Vagina (tissue), 2 donors: ENCODE data around the gene HOXB5. TPM values are rescaled to one million over a fixed set of nuclear protein-coding genes. Genes with fewer than 3 reads are reported as not detected.

Source experiments
- DNase-seq, 2 donors: peaks; one replicate each; pipeline ENCODE4 v3.0.0-alpha.2; 2017; ENCODE audit errors: extremely low spot score in 2 of 2
- H3K27ac ChIP-seq: fragments of 200-600 bp; sonication (generic); one replicate; pipeline ENCODE4 v1.5.1; 2019
- H3K27me3 ChIP-seq: fragments of 200-600 bp; sonication (generic); one replicate; pipeline ENCODE4 v1.5.1; 2019
- H3K36me3 ChIP-seq, 2 donors: fragments of 200-600 bp; sonication (generic); one replicate each; pipeline ENCODE4 v1.5.1; 2017 to 2019
- H3K4me1 ChIP-seq: fragments of 200-600 bp; sonication (generic); one replicate; pipeline ENCODE4 v1.5.1; 2019
- H3K4me3 ChIP-seq, 2 donors: fragments of 200-600 bp; sonication (generic); 1 replicate in 1 of 2; 2 replicates in 1 of 2; pipeline ENCODE4 v1.5.1; 2016 to 2019
- H3K9me3 ChIP-seq: fragments of 200-600 bp; sonication (generic); one replicate; pipeline ENCODE4 v1.5.1; 2019
- POLR2A ChIP-seq, 2 donors: fragments of 450-650 bp; IDR thresholded peaks; one replicate each; pipeline ENCODE4 v1.6.1; 2017; ENCODE audit warnings: antibody characterized with exemption in 2 of 2, mild to moderate bottlenecking in 2 of 2, moderate library complexity in 2 of 2
- POLR2AphosphoS5 ChIP-seq, 2 donors: sonication (generic); formaldehyde crosslinking; IDR thresholded peaks; one replicate each; pipeline ENCODE4 v1.9.0; 2017; ENCODE audit warnings: antibody characterized with exemption in 2 of 2, mild to moderate bottlenecking in 2 of 2, low read depth in 1 of 2; ENCODE audit not compliant: insufficient read depth in 1 of 2
- intact Hi-C: fragments of 100-400 bp; cut with DNase I; formaldehyde crosslinking; loops from one replicate; pipeline ENCODE4 v1.15.1; 2023
- total RNA-seq: library from RNA; depleted of rRNA; stranded (reverse); fragments of >200 nt; gene quantifications from one replicate; pipeline ENCODE4 v1.2.3, GENCODE V29; 2016
- TF ChIP-seq, protein P1 (sequence below), 3 experiments: fragments of 450-650 bp in 2 of 3; fragments of 200-600 bp in 1 of 3; sonication (generic) in 1 of 3; IDR thresholded peaks; one replicate each; pipeline ENCODE4 v1.5.1; 2017 to 2019; ENCODE audit warnings: antibody characterized with exemption in 3 of 3, mild to moderate bottlenecking in 2 of 3, moderate library complexity in 2 of 3

HOXB5 gene
- total RNA-seq, 1 donor from 2014 or later = 0.74 TPM

DNA sequence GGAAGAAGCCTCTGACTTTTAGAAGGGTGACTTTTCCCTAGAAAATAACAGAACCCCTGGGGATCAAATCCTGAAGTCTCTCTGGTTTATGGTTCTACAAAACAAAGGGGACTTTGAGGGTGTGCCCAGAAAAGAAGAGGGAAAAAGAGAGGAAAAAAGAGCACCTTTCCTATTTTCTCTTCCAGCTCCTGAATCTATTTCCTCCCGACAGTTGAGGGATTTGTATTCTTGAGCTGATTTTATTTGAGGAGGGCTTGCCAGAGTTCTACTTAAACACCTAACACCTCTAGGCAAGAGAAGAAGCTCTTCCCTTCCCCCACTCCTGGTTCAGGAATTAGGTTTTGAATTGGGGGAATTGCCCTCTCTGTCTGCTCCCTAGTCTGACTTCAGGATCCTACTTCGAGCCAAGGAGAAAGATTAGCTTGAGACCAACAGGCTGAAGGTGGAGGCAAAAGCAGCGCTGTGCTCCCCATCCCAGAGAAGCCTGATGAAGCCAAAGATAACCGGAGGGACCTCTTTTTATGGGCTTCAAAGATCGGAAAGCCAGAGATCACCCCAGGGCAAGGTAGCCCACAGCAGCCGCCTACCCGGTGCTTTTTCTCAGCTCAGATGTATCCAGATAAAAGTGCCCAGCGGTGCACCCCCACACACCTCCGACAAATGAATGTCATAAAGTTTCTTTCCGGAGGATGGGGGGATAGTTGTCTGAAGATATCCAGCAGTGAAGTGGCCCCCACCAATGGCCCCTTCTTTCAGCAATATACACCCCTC is 4.3 kb downstream of the HOXB5 start:
- H3K27ac ChIP-seq = no peak overlapping the region
- H3K27me3 ChIP-seq = peaks cover 6% of the 10 kb centered on the region

DNA sequence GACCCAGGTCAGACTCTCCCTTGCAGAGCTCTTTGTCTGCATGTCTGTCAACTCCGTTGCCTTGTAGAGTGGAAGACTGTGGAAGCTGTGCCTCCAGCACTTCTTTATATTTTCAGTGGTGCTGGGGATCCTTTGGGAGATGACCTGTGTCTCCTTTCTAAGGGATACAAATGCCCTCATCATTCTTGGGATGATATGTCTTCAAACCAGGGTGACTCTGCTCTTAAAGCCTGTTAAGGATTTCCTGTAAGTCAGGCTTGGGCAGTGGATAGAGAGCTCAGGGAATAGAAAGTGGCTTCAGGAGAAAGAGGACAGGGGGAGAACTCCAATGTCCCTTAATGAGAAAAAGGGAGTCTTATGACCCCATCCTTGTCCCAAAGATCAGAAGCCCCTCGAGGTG is 5.1 kb downstream of the HOXB5 start:
- TF ChIP-seq, protein P1, sequence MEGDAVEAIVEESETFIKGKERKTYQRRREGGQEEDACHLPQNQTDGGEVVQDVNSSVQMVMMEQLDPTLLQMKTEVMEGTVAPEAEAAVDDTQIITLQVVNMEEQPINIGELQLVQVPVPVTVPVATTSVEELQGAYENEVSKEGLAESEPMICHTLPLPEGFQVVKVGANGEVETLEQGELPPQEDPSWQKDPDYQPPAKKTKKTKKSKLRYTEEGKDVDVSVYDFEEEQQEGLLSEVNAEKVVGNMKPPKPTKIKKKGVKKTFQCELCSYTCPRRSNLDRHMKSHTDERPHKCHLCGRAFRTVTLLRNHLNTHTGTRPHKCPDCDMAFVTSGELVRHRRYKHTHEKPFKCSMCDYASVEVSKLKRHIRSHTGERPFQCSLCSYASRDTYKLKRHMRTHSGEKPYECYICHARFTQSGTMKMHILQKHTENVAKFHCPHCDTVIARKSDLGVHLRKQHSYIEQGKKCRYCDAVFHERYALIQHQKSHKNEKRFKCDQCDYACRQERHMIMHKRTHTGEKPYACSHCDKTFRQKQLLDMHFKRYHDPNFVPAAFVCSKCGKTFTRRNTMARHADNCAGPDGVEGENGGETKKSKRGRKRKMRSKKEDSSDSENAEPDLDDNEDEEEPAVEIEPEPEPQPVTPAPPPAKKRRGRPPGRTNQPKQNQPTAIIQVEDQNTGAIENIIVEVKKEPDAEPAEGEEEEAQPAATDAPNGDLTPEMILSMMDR (IDR thresholded peaks at IDR 0.05) = no peak
- TF ChIP-seq POLR2AphosphoS5 (IDR thresholded peaks at IDR 0.05; ENCODE audit: insufficient read depth in 1 of 2, low read depth in 1 of 2) (no peak), POLR2A (IDR thresholded peaks at IDR 0.05) (no peak)
- no peaks in the 10 kb centered on the region for H3K36me3 ChIP-seq
- H3K27ac ChIP-seq = peak overlapping the region; percentile 8
- peaks cover 25% of the 10 kb centered on the region for H3K4me1 ChIP-seq
- intact Hi-C loops = no loop called here
- H3K27me3 ChIP-seq = peaks cover 6% of the 10 kb centered on the region
- no peaks in the 10 kb centered on the region for H3K9me3 ChIP-seq
- H3K4me3 ChIP-seq = no peak overlapping the region
- no peak for DNase-seq

More for the DNA sequence above, 4.3 kb downstream of the HOXB5 start:
- intact Hi-C loops = no loop called here
- Histone ChIP-seq H3K36me3 (no peaks in the 10 kb centered on the region), H3K9me3 (no peaks in the 10 kb centered on the region), H3K4me3 (peak overlapping the region in 1 of 2 donors; percentile 8), H3K4me1 (peaks cover 26% of the 10 kb centered on the region)
- DNase-seq = no peak
- TF ChIP-seq POLR2AphosphoS5 (IDR thresholded peaks at IDR 0.05; ENCODE audit: insufficient read depth in 1 of 2, low read depth in 1 of 2) = no peak
- TF ChIP-seq, protein P1 (IDR thresholded peaks at IDR 0.05) = no peak

DNA sequence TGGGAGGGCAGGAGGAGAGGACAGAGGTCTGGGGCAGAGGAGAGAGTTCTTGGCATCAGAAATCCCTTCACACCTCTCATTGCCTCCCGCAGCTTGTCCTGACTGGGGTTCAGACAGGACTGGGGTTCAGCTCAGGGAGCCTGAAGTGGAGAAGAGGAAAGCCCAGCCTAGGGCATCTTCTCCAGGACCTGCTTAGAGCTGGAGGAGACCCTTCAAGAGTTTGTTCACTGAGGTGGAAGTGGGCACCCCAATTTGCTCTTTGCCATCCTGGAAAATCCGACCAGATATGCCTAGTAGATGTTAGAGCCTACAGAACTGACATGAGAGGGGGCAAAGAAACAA is 5.5 kb downstream of the HOXB5 start:
- Histone ChIP-seq H3K9me3 (no peaks in the 10 kb centered on the region), H3K27ac (peak overlapping the region; percentile 8), H3K27me3 (peaks cover 5% of the 10 kb centered on the region), H3K36me3 (no peaks in the 10 kb centered on the region), H3K4me3 (no peak overlapping the region), H3K4me1 (peaks cover 20% of the 10 kb centered on the region)
- intact Hi-C loops = no loop called here
- TF ChIP-seq POLR2AphosphoS5 (IDR thresholded peaks at IDR 0.05; ENCODE audit: insufficient read depth in 1 of 2, low read depth in 1 of 2) (no peak), POLR2A (IDR thresholded peaks at IDR 0.05) (no peak)
- TF ChIP-seq, protein P1 (IDR thresholded peaks at IDR 0.05) = no peak
- no peak for DNase-seq

DNA sequence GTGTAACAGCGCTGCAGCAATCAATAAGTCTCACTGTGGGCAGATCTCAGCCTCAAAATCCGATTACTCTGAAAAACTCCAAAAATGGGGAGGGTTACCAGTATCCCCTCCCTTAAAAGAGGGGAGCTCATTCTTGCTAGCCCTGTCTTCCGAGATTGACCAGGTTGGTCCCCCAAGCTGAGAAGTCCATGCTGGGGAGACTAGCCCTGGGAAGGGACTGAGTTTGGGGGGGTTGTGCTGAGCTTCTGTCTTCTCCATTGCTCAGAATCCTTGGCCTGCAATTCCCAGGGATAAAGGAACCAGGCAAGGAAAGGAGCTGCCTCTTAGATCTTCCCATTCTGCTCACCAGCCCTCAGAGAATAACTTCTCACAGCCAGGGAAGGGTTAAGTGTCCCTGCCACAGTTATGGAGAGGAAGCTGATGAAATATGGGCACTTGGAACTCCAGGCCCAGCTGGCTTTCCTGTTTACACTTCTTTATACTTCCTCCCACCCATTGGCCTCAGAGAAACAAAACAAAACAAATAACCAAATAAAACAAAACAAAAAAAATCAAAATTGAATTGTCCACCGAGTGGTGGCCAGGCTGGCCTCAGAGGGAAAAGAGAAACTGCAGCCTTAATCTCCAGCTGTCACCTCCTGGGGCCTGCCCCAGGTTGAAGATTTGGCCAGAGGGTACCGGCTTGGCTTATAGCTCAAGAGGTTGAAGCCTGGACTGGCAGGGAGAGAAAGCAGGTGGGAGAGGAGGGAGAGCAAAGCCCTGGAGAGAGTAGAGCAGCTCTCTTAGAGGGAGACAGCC is 6.1 kb downstream of the HOXB5 start:
- intact Hi-C loops = no loop called here
- H3K27ac ChIP-seq = peak overlapping the region; percentile 8
- H3K4me3 ChIP-seq = no peak overlapping the region
- no peaks in the 10 kb centered on the region for H3K36me3 ChIP-seq
- H3K9me3 ChIP-seq = no peaks in the 10 kb centered on the region
- no peak for DNase-seq
- TF ChIP-seq POLR2AphosphoS5 (IDR thresholded peaks at IDR 0.05; ENCODE audit: insufficient read depth in 1 of 2, low read depth in 1 of 2) = no peak
- TF ChIP-seq POLR2A (IDR thresholded peaks at IDR 0.05) = no peak
- TF ChIP-seq, protein P1 (IDR thresholded peaks at IDR 0.05) = no peak
- no peaks in the 10 kb centered on the region for H3K27me3 ChIP-seq
- peaks cover 15% of the 10 kb centered on the region for H3K4me1 ChIP-seq
